Urothelium cell line (cell line): ENCODE data around the gene PIK3R1.

Experiments
- DNase-seq: peaks from one replicate; pipeline ENCODE4 v3.0.0; 2011; ENCODE audit warnings: low spot score, mixed read lengths
- FAIRE-seq: peaks from 2 replicates; lab custom pipeline; 2011; peaks lifted over from hg19 to GRCh38; lab: Jason Lieb, UNC

The PIK3R1 gene

DNA sequence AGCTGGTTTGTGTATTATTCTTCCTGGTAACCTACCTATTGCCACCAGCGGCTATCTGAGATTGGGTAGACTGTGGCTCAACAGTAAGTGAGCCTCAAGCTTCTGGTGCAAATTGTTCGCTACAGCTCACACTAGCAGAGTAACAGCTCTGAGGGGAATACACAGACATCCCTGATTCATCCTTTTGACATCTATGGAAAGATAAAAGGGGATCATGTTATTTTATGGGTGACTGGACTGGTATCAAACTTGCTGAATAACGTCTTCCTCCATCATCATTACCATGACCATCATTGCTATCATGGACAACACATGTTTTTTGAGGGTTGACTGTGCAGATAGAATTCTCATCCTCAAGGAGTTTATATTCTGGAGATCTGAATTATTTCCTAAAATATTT is 129.6 kb downstream of the PIK3R1 start:
- DNase-seq, result no peak
- no peak for FAIRE-seq

DNA sequence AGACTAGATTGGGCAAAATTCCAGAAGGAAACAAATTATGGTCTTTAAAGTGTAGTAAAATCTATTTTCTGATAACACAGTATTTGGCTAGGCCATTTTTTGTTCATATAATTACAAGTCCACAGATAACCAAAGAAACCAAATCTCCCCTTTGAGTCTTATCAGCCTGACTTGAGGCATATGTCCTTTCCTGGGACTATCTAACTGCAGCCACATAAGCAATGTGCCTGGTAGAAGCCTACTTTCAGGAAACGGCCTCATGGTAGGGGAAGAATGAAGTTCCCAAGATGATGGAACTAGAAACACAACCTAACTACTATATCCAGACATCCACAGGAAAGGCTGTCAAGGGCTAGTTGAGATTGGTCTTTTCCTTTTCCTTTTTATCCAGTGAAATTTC is 130.0 kb downstream of the PIK3R1 start:
- FAIRE-seq (no peak), DNase-seq (no peak)

DNA sequence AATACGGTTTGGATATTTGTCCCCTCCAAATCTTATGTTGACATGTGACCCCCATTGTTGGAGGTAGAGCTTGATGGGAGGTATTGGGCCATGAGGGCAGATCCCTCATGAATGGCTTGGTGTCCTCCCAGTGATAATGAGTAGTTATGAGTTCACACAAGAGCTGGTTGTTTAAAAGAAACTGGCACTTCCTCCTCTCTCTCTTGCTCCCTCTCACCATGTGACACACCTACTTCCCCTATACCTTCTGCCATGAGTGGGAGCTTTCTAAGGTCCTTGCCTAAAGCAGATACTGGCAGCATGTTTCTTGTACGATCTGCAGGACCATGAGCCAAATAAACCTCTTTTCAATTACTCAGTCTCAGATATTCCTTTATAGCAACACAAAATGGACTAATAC is 132.0 kb downstream of the PIK3R1 start:
- DNase-seq (no peak), FAIRE-seq (no peak)

DNA sequence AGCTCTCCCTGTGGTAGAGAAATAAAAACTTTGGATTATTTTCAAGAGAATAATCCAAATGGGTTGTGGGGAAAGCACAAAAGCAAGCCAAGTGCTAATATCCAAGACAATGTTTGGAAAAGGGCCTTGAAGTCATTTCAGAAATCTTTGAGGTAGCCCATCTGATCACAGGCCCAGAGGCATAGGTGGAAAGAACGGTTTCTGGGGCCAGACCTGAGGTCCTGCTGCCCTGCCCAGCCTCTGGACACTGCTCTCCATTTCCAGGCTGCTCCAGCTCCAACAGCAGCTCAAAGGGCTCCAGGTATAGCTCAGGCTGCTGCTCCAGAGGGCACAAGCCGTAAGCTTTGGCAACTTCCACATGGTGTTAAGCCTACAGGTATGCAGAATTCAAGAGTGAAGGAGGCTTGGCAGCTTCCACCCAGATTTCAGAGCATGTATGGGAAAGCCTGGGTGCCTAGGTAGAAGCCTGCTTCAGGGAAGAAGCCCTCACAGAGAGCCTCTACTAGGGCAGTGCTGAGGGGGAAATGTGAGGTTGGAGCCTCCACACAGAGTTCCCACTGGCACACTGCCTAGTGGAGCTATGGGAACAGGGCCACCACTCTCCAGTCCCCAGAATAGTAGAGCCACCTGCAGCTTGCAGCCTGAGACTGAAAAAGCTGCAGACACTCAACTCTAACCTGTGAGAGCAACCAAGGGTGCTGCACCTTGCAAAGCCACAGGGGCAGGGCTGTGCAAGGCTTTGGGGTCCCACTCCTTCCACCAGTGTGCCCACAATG is 133.1 kb downstream of the PIK3R1 start:
- FAIRE-seq (no peak), DNase-seq (no peak)

DNA sequence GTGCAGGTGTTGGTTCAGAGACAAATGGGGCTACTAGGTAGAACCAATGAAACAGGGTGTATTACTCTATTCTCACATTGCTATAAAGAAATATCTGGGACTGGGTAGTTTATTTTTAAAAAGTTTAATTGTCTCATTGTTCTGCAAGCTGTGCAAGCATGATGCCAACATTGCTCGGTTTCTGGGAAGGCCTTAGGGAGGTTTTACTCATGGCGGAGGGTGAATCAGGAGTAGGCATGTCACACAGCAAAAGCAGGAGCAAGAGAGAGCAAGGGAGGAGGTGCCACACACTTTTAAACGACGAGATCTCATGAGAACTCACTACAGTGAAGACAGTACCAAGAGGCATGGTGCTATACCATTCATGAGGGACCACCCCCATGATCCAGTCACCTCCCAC is 134.6 kb downstream of the PIK3R1 start:
- no peak for FAIRE-seq

More for the DNA sequence above, 134.6 kb downstream of the PIK3R1 start:
- no peak for DNase-seq
